DMS153 (cell line): ENCODE measurements around the gene SPINT2.

Source experiments
- DNase-seq: peaks from one replicate; lab custom pipeline; 2025; lab: John Stamatoyannopoulos, UW

The SPINT2 gene

DNA sequence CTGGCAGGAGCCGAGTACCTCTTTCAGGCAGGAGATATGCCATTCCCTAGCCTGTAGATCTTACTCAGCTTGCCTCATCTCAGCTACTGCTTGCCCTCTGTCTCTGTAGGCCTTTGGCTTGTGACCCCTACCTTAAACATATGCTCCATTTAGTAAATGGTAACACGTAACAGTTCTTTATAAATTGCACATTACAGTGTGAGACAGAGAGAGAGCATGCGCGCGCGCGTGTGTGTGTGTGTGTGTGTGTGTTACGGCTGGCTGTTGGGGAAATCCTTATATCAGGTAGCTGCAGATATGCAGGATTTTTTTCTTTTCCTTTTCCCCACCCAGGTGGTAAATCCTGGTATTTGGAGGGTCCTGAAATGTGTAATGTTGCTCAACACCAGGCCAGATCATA, 4.2 kb downstream of the SPINT2 start:
- DNase-seq, result no peak

DNA sequence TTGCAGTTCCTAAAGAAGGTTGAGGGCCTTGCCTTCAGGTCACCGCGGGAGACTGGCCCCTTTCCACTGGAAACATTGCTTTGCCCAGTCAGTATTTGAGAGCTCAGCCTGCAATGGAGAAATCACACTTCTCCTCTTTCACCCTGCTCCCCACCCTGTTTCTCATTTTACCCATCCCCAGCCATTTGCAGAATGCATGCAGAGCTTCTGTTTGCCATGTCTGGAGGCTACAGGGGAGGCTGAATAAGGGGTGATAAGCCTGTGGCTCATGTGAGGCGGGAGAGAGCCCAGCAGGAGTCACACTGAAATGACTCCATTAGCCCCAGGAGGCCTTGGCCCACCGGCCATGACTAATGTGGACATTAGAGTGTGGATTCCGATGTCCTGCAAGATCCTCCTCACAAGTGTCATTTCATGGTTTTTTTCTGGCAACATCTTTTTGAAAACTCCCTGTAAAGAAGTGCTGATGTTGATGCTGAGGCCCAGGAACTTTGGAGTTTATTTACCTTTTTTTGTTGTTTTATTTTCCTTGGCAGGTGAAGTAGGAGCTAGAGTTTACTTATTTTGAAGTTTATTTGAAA, 6.3 kb downstream of the SPINT2 start:
- no peak for DNase-seq

DNA sequence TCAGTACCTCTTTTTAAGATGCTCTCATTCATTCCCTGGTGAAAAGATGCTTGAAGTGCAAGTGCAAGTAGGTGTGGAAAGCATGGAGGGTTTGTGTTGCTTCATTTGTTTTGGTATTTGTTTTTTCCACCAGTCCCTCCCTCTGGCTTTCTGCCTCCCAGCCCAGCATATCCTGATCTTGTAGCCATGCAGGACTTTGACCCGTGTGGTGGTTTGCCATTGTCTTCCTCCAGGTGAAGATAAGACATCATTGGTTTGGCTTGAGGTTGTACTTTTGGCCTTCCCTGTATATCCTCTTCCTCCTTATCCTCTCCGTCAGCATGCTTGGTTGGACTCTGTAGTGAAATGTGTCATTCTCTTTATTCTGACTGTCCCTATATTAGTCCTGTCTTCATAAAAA, 9.1 kb downstream of the SPINT2 start:
- DNase-seq, result no peak

- no peak for DNase-seq
Measured at GRCh38 chr19:38274739-38275138, 10.4 kb downstream of the SPINT2 start.

DNA sequence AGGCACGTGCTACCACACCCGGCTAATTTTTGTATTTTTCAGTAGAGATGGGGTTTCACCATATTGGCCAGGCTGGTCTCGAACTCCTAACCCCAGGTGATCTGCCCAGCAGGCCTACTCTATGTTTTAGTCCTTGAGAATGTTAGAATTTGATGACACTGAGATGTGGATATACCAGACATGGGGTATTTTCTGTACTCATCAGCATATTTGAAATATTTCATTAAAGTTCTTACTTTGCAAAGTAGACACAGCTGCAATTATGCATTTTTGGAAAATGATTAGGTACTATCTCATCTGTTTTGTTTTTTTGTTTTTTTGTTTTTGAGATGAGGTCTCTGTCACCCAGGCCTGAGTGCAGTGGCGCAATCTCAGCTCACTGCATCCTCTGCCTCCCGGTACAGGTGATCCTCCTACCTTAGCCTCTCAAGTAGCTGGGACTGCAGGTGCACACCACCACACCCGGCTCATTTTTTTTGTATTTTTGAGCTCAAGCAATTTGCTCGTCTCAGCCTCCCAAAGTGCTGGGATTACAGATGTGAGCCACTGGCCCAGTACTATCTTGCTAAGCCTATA, 12.7 kb downstream of the SPINT2 start:
- no peak for DNase-seq

- no peak for DNase-seq
Measured at GRCh38 chr19:38277549-38277948, 13.2 kb downstream of the SPINT2 start.

- DNase-seq, result no peak
Measured at GRCh38 chr19:38277969-38278680, 13.8 kb downstream of the SPINT2 start.

- no peak for DNase-seq
Measured at GRCh38 chr19:38278751-38279150, 14.4 kb downstream of the SPINT2 start.

DNA sequence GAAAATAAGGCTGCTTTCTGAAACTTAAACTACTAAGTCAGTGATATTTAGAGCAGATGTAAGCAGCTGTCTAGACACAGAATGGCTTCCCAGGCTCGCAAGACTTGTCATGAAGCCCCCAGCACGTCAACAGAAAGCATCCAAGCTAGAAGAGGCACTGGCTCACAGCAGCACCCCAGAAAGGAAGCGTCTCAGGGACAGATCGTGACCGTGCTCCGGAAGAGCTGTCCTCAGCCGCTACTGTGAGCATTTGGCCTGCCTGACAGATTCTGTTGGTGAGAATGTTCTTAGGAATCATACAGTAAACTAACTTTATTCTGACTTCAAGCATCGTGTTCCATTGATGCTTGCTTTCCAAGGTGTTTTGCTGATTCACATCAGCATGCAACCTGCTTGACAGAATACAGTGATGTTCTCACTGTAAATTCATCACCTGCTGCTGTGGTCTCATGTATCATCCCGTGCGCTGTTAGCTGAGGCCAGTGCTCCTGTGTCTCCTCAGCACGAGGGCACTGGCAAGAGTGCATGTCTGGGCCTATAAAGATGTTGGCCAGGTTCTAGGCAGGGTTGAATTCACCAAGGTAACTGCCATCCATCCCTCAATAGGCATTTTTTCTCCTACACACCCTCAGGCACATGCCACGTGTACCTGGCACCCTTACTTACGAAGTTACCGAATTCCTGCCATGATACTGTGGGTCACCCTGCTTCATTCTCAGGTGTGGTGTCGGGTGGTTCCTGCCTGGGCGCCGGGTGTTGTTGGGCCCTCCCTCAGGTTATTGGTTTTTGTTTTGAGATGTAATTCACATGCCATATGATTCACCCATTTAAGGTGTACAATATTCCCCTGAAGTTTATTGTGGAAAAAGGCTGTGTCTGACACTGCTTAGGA, 15.9 kb downstream of the SPINT2 start:
- DNase-seq, result no peak

DNA sequence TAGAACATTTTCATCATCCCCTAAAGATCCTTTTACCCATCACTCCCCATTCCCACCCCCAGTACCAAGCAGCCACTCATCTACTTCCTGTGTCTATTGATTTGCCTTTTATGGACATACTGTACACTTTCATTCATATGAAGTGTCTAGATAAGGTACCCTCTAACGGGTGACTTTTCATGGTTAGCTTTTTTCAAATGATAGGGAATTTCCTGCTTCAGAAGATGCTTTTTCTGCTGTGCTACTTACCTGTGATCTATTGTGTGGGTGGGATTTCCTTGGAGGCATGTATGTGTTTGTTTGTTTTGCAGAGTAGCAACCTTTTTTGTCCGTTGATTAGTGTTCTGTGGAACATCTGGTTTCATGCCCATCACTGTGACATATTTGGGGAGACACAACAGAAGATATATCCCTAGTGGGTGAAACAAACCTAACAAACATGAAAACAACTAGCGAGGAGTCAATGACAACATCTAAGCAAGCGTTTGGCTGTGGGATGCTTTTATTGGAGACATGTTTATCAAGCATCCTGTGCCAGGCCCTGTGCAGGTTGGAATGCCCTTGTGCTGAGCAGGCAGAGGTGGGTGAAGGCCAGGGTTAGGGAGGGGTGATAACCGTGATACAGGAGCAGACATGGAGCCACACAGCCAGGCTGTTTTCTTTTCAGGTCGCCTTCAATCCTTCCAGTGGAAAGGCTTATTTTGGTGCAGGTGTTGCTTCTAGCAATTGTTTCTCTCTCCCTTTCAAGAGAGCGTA, 17.6 kb downstream of the SPINT2 start:
- DNase-seq, result no peak

DNA sequence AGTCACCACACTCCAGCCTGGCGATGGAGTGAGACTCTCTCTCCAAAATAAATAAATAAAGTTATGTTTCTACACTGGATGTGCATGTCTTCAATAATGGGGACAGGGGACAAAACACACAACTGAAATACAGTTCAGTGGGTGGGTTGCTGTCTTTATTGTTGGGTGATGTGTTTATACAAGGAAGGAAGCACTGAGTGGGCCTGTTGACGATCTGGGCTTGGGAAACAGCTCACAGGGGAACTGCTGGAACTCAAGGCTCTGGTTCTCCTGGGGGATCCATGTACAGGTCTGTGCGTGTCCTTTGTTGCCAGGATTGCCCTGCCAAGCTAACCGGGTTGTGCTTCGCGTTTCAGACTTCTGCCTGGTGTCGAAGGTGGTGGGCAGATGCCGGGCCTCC, 18.9 kb downstream of the SPINT2 start:
- DNase-seq, result no peak

DNA sequence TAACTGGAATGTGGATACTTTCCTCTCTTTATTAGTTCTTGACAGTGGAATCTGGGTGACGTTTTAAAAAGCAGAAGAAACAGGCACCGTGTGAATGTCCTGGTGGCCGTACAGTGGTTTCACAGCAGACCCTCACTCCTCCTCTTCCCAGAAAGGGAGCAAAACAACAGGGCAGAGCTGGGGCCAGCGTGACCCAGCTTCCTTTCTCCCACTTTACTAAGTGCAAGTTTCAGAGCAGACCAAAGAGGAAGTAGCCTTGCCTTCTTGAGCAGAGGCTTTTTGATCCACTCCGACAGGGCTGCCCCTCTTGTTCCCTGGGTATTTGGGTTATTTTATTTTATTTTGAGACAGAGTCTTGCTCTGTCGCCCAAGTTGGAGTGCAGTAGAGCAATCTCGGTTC, 20.0 kb downstream of the SPINT2 start:
- no peak for DNase-seq

GRCh38 chr19:38285567-38285966, 21.2 kb downstream of the SPINT2 start:
- DNase-seq, result no peak

GRCh38 chr19:38287604-38288003, 23.2 kb downstream of the SPINT2 start:
- DNase-seq, result no peak

DNA sequence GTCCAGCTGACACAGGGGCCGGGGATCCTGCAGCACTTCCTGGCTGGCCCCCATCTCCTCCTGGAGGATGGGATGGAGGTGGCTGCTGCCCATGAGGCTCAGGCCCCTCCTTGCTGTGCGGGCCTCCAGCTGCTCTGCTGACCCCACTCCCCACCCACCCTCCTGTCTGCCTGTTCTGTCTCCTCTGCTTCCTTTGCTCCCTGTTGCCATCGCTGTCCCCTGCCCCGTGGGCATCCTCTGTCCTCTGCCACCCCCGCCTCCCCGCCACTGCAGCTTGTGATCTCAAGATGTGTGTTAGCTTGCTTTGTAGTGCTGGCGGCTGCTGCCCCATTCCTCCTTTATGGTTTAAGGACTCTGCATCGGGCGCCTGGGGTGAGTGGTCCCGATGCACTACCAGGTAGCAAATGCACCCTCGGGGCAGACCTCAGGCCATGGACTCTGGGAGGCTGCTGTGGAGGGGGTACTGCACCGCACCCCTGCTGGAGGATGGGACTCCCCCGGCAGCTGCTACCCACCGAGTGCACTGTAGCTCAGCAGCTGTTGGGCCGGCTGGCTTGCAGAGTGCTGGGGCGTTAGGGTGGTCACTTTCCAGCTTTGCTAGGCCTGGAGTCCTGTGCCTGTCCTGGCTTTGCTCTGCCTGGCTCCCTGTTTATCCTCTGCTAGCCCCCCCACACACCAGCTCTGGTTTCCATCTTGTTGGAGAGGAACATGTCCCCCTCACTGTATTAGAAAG, 23.9 kb downstream of the SPINT2 start:
- no peak for DNase-seq

DNA sequence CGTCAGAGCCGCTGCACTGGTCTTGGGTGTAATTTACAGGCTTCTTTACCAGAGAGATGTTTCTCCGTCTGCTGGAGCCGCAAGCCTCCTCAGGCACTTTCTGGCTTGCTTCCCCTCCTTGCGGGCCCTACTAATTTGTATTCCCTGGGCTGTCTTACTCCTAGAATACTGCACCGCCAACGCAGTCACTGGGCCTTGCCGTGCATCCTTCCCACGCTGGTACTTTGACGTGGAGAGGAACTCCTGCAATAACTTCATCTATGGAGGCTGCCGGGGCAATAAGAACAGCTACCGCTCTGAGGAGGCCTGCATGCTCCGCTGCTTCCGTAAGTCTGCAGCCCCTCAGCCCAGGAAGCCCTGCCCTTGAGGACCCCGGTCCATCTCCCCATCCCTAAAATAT, 25.6 kb downstream of the SPINT2 start:
- DNase-seq, result no peak

DNA sequence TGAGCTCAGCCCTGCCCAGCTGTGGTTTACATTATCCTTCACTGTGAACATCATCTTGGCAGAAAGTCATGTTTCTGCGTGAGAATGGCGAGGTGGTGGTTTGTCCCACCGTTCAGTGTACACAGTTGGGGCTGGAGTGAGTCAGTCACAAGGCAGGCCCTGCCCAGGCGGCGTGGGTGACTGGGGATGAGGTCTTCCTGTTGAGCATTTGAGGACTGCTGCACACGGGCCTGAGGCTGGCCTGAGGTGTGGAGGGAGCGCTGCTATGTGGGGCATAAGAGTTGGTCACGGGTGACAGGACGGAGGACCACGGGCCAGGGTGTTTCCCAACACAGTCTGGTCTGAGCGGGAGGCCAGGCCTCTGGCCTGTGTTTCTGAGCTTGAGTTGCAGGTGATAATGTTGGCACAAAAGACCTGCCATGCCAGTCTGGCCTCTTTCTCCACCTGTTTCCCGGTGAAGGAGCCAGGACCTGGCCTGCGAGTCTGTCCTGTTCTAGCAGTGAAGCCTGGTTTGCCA, 26.3 kb downstream of the SPINT2 start:
- DNase-seq, result no peak

DNA sequence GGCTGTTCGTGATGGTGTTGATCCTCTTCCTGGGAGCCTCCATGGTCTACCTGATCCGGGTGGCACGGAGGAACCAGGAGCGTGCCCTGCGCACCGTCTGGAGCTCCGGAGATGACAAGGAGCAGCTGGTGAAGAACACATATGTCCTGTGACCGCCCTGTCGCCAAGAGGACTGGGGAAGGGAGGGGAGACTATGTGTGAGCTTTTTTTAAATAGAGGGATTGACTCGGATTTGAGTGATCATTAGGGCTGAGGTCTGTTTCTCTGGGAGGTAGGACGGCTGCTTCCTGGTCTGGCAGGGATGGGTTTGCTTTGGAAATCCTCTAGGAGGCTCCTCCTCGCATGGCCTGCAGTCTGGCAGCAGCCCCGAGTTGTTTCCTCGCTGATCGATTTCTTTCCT, 27.5 kb downstream of the SPINT2 start:
- no peak for DNase-seq

DNA sequence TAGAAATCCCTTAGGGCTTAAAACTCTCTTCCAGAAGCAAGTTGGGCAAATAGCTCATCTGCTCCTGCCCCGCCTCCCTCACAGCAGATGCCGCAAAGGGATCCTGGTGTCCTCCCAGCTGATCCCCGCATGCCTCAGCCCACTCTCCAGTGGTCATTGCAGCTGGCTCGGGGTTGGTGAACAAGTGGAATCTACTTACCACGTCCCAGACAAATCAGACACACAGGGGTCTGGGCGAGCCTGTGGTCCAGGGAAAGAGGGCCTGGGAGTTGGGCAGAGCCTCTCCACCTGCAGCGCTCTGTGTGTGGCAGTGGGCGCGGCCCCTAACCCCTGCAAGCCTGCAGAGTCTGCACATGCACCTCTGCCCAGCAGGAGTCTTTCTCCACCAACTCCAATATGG, 28.9 kb downstream of the SPINT2 start:
- DNase-seq, result no peak

- no peak for DNase-seq
Measured at GRCh38 chr19:38294090-38294489, 29.7 kb downstream of the SPINT2 start.
